B cell (primary cell): Measurements from ENCODE around the gene PNO1. TPM values are rescaled to one million over a fixed set of nuclear protein-coding genes. Genes with fewer than 3 reads are reported as not detected.

Experiments
- ATAC-seq: fragments of 200-7000 bp; cut with Tn5 transposase; one replicate; pipeline ENCODE4 v1.10.0; 2021; ENCODE audit warnings: low read depth, mild to moderate bottlenecking, moderate number of reproducible peaks, moderate library complexity
- CTCF ChIA-PET: fragments of 350-600 bp; sonication (Branson Sonifier 250); formaldehyde crosslinking; loops from one replicate; lab custom pipeline; 2021; ENCODE audit warnings: antibody characterized with exemption, inconsistent platforms; lab: Charles Lee
- POLR2A ChIA-PET: fragments of 350-600 bp; sonication (Branson Sonifier 250); formaldehyde crosslinking; loops from one replicate; lab custom pipeline; 2021; ENCODE audit warnings: antibody characterized with exemption; lab: Charles Lee
- DNase-seq: peaks from one replicate; pipeline ENCODE4 v3.0.0; 2013
- H2AFZ ChIP-seq: 2 replicates; pipeline ENCODE4 v1.6.1; 2012; ENCODE audit warnings: mild to moderate bottlenecking, low read depth, low read length; ENCODE audit not compliant: insufficient read depth, poor library complexity, severe bottlenecking
- H3K27ac ChIP-seq, 2 donors: 1 replicate in 1 of 2; 2 replicates in 1 of 2; pipeline ENCODE4 v1.5.1; 2012 to 2013; ENCODE audit warnings: low read length in 2 of 2, mild to moderate bottlenecking in 2 of 2, moderate library complexity in 1 of 2
- H3K27me3 ChIP-seq, 4 experiments: fragments of 200-600 bp in 1 of 4; sonication (generic) in 1 of 4; replicated peaks in 1 of 4; 1 replicate in 2 of 4; 2 replicates in 2 of 4; pipeline versions ENCODE4 v1.6.1 to v1.7.0; 2013 to 2016; ENCODE audit warnings: low read length in 3 of 4, mild to moderate bottlenecking in 2 of 4, mixed read lengths in 1 of 4, moderate library complexity in 1 of 4; ENCODE audit not compliant: insufficient read depth in 4 of 4, control insufficient read depth in 3 of 4; ENCODE audit errors: control extremely low read depth in 1 of 4
- H3K36me3 ChIP-seq, 2 experiments: replicated peaks in 1 of 2; 1 replicate in 1 of 2; 2 replicates in 1 of 2; pipeline versions ENCODE4 v1.6.1 to v1.7.1; 2013; ENCODE audit warnings: low read length in 1 of 2; ENCODE audit not compliant: insufficient read depth in 2 of 2, control insufficient read depth in 1 of 2; ENCODE audit errors: control extremely low read depth in 1 of 2, extremely low read depth in 1 of 2
- H3K4me1 ChIP-seq, 2 donors: fragments of 200-600 bp in 1 of 2; sonication (generic) in 1 of 2; 1 replicate in 1 of 2; 2 replicates in 1 of 2; pipeline versions ENCODE4 v1.5.1 to v1.6.1; 2013 to 2017; ENCODE audit warnings: low read length in 2 of 2; ENCODE audit not compliant: control insufficient read depth in 2 of 2, insufficient read depth in 2 of 2
- H3K4me2 ChIP-seq: replicated peaks from 2 replicates; pipeline ENCODE3; 2012; ENCODE audit warnings: mild to moderate bottlenecking, low read depth, low read length; ENCODE audit not compliant: poor library complexity, severe bottlenecking
- H3K4me3 ChIP-seq, 5 experiments: fragments of 200-600 bp in 1 of 5; sonication (generic) in 1 of 5; 1 replicate in 3 of 5; 2 replicates in 2 of 5; pipeline versions ENCODE4 v1.5.1 to v1.7.0; 2011 to 2016; ENCODE audit warnings: low read length in 4 of 5, mild to moderate bottlenecking in 4 of 5, low read depth in 2 of 5, control low read depth in 1 of 5, moderate library complexity in 1 of 5; ENCODE audit not compliant: insufficient read depth in 1 of 5; ENCODE audit errors: control extremely low read depth in 1 of 5, extremely low read depth in 1 of 5
- H3K79me2 ChIP-seq: fragments of 200-600 bp; sonication (generic); one replicate; pipeline ENCODE4 v1.6.0; 2016; ENCODE audit warnings: low read length; ENCODE audit not compliant: control insufficient read depth, insufficient read depth
- H3K9ac ChIP-seq: fragments of 200-600 bp; sonication (generic); 2 replicates; pipeline ENCODE4 v1.6.1; 2017; ENCODE audit warnings: mild to moderate bottlenecking, low read length, moderate library complexity
- H3K9me3 ChIP-seq, 3 donors: one replicate each; pipeline versions ENCODE4 v1.6.1 to v1.7.1; 2013; ENCODE audit warnings: low read length in 2 of 3; ENCODE audit not compliant: control insufficient read depth in 2 of 3, insufficient read depth in 1 of 3; ENCODE audit errors: control extremely low read depth in 1 of 3
- H4K20me1 ChIP-seq: 2 replicates; pipeline ENCODE4 v1.6.0; 2012; ENCODE audit warnings: mild to moderate bottlenecking, low read length; ENCODE audit not compliant: insufficient read depth, control insufficient read depth, poor library complexity, severe bottlenecking
- H3K27ac Mint-ChIP-seq: one replicate; pipeline ENCODE4 v1.8.0; 2021; ENCODE audit warnings: mixed read lengths
- H3K27me3 Mint-ChIP-seq: one replicate; pipeline ENCODE4 v1.8.0; 2021; ENCODE audit warnings: mixed read lengths
- H3K4me1 Mint-ChIP-seq: one replicate; pipeline ENCODE4 v1.8.0; 2021; ENCODE audit warnings: mixed read lengths
- H3K4me3 Mint-ChIP-seq: one replicate; pipeline ENCODE4 v1.8.0; 2021; ENCODE audit warnings: mixed read lengths
- H3K9me3 Mint-ChIP-seq: one replicate; pipeline ENCODE4 v1.8.0; 2022; ENCODE audit warnings: mixed read lengths; ENCODE audit not compliant: insufficient read depth
- CTCF ChIP-seq: fragments of 200-600 bp; IDR thresholded peaks from one replicate; pipeline ENCODE4 v1.8.0; 2022; ENCODE audit warnings: antibody characterized with exemption, mild to moderate bottlenecking
- EZH2 ChIP-seq: IDR thresholded peaks from 2 replicates; pipeline ENCODE4 v1.6.1; 2012; ENCODE audit warnings: borderline replicate concordance, low read depth, mild to moderate bottlenecking, moderate library complexity, low read length; ENCODE audit not compliant: insufficient read depth, poor library complexity, severe bottlenecking
- WGBS: methylation state at CpG from one replicate; pipeline ENCODE4 v1.1.5; 2013; ENCODE audit warnings: missing lambda C conversion rate; ENCODE audit not compliant: insufficient coverage; 5-methylcytosine and 5-hydroxymethylcytosine counted together
- intact Hi-C: fragments of 100-400 bp; cut with micrococcal nuclease; formaldehyde crosslinking; loops from one replicate; pipeline ENCODE4 v1.10.0; 2022
- polyA plus RNA-seq: library from polyadenylated mRNA; depleted of rRNA; stranded (reverse); fragments of >200 nt; gene quantifications from 2 replicates; pipeline ENCODE4 v1.2.3, GENCODE V29; 2012
- total RNA-seq, 2 donors: library from RNA; stranded (reverse); fragments of 120-200 nt in 1 of 2; gene quantifications; 1 replicate in 1 of 2; 2 replicates in 1 of 2; pipeline versions ENCODE4 v1.2.3 to v1.2.4, GENCODE V29; 2013 to 2022

The PNO1 gene
- total and polyA plus RNA-seq, 2 donors (not counting 1 experiment from before 2014, with no cell fraction given) = 4.7 to 12.3 TPM

- H3K4me2 ChIP-seq = no peak overlapping the region
- peaks cover 0 to 6% of the 10 kb centered on the region in 2 experiments for H3K36me3 ChIP-seq
- no peaks in the 10 kb centered on the region for H3K9me3 ChIP-seq
- Mint-ChIP-seq H3K4me1 (peaks cover 66% of the 10 kb centered on the region), H3K27me3 (no peaks in the 10 kb centered on the region), H3K27ac (no peak overlapping the region), H3K4me3 (peak overlapping the region; percentile 29), H3K9me3 (no peaks in the 10 kb centered on the region)
- ChIA-PET CTCF (interaction anchor here (1.0 to 1.5 kb wide), 4 partner anchors 29 to 286 kb away, joined by 3 to 4 read pairs (median 4); no protein-coding TSS in a partner anchor), POLR2A (interaction anchor here (0.7 kb wide), 2 partner anchors 102 to 170 kb away, joined by 5 to 7 read pairs; no protein-coding TSS in a partner anchor)
- no peak overlapping the region for H2AFZ ChIP-seq
- intact Hi-C loops = loop anchor here (5.0 kb wide), 1 partner anchor 47 kb away; no protein-coding TSS in a partner anchor
- peaks cover 72% of the 10 kb centered on the region for H3K79me2 ChIP-seq
- no peak overlapping the region for H3K27ac ChIP-seq
- H3K9ac ChIP-seq = no peak overlapping the region
- no peak for DNase-seq
- no peak overlapping the region for H3K4me3 ChIP-seq
- TF ChIP-seq CTCF (no peak), EZH2 (no peak)
- no peaks in the 10 kb centered on the region for H3K27me3 ChIP-seq
- H3K4me1 ChIP-seq = peaks cover 50 to 51% of the 10 kb centered on the region in 2 donors
- WGBS = no CpG with 5 or more reads among the region's 7 CpGs
- H4K20me1 ChIP-seq = no peaks in the 10 kb centered on the region
- no peak for ATAC-seq
Measured at GRCh38 chr2:68155618-68156017, 2.1 kb upstream of the PNO1 start.

GRCh38 chr2:68156419-68156818 is 1.3 kb upstream of the PNO1 start:
- DNase-seq (peak; percentile 20), ATAC-seq (no peak)
- H3K36me3 ChIP-seq = peaks cover 0 to 14% of the 10 kb centered on the region in 2 experiments
- H3K4me2 ChIP-seq = peak overlapping the region; percentile 79
- Mint-ChIP-seq H3K27me3 (no peaks in the 10 kb centered on the region), H3K27ac (peak overlapping the region; percentile 100), H3K4me3 (peak overlapping the region; percentile 97), H3K4me1 (peaks cover 58% of the 10 kb centered on the region), H3K9me3 (no peaks in the 10 kb centered on the region)
- ChIA-PET POLR2A (interaction anchor here (0.6 to 1.8 kb wide), 5 partner anchors 14 to 291 kb away, joined by 3 to 14 read pairs (median 4); partner anchors contain the start of gene PPP3R1), CTCF (interaction anchor here (1.0 to 2.0 kb wide), 11 partner anchors 13 to 285 kb away, joined by 3 to 24 read pairs (median 4); partner anchors contain the start of gene PPP3R1)
- WGBS = 67% methylated on average over 1 of the region's 3 CpGs
- peak overlapping the region; percentile 96 to 98 for H3K27ac ChIP-seq
- H3K9me3 ChIP-seq = no peaks in the 10 kb centered on the region
- TF ChIP-seq EZH2 (no peak), CTCF (no peak)
- intact Hi-C loops = loop anchor here (5.0 kb wide), 1 partner anchor 46 kb away; no protein-coding TSS in a partner anchor
- H3K4me3 ChIP-seq = peak overlapping the region; percentile 80 to 93 (median 89)
- no peaks in the 10 kb centered on the region for H4K20me1 ChIP-seq
- H2AFZ ChIP-seq = peak overlapping the region; percentile 95
- H3K27me3 ChIP-seq = no peaks in the 10 kb centered on the region
- H3K79me2 ChIP-seq = peaks cover 72% of the 10 kb centered on the region
- peak overlapping the region; percentile 90 for H3K9ac ChIP-seq
- H3K4me1 ChIP-seq = peaks cover 43 to 46% of the 10 kb centered on the region in 2 donors
